HG03108 (cell line): ENCODE measurements around the gene KERA.
A peak's percentile ranks its signal among the peaks of the same experiment; 100 is the strongest.

Experiments
- ATAC-seq: cut with Tn5 transposase; IDR thresholded peaks from one replicate; pipeline ENCODE4 v1.9.1; 2021; ENCODE audit warnings: moderate library complexity; ENCODE audit not compliant: unreplicated experiment

KERA gene

GRCh38 chr12:91017511-91018263 is 40.1 kb downstream of the KERA start:
- no peak for ATAC-seq

GRCh38 chr12:91017043-91017442 is 40.8 kb downstream of the KERA start:
- ATAC-seq, result no peak

DNA sequence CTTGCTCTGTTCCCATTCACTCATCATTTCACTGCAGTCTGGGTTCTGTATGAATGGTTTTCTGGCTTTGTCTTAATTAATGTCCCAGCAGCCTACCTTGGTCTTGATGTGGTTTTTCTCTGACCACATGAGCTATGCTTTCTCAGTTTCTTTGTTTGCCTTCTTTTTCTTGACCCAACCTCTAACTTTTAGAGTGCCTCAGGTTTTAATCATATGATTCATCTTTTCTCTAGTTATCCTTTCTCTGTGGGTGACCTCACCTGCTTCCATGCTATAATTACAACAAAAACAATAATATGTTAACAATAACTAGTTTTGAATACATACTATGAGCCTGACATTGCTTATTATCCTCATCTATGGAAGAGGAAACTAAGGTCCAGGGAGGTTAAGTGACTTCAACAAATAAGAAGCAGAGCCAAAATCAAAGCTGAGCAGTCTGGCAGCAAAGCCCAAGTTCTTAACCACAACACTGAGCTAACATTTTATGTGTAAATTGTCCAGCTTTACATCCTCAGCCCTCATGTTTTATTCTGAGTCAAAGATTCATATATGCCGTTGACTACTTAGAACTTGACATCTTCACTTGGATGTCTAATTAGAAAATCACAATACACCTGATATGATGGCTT is 48.4 kb downstream of the KERA start:
- peak; percentile 91 for ATAC-seq

- peak; percentile 66 for ATAC-seq
Measured at GRCh38 chr12:91007531-91008290, 50.1 kb downstream of the KERA start.

DNA sequence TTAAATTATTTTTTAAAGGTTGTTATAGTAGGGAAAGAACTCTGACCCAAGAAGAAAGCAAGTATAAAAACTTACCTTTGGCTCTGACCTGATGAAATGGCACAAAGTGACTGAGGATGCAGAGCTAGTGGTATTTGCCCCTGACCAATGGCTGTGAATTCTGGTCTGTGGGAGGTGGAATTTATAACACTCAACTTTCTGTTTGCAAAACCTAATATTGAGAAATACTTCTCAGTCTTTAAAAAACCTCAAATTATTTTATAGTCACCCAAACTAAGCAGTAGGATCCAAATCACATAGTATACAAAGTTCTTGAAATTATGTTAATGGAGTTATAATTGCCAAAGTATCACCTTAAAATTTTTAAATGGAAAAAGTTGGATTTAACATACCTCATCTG is 53.0 kb downstream of the KERA start, which contains the start of gene EPYC:
EPYC (minus strand) TSS at position 101 of the 400 bp plus-strand sequence. CDS start 2,407 bp downstream, outside the sequence.
- no peak for ATAC-seq

- ATAC-seq, result no peak
Measured at GRCh38 chr12:91003737-91004136, 54.1 kb downstream of the KERA start.

GRCh38 chr12:91001306-91001705 is 56.5 kb downstream of the KERA start:
- no peak for ATAC-seq
